SK-N-SH (cell line): ENCODE data around the gene GPR82. TPM values are rescaled to one million over a fixed set of nuclear protein-coding genes. Genes with fewer than 3 reads are reported as not detected.

Source experiments
- CTCF ChIA-PET: fragments of 300-600, 350-600 bp; formaldehyde crosslinking; extraction: SDS; loops from one replicate; lab custom pipeline; 2021; lab: Yijun Ruan, JAX
- POLR2A ChIA-PET: fragments of 350-600 bp; sonication (Branson Sonifier 250); formaldehyde crosslinking; extraction: SDS; loops from one replicate; lab custom pipeline; 2020; ENCODE audit warnings: antibody characterized with exemption, inconsistent platforms; lab: Yijun Ruan, JAX
- DNase-seq: peaks from one replicate; pipeline ENCODE4 v3.0.0; 2012
- H2AFZ ChIP-seq: fragments of 200-600 bp; sonication (generic); 2 replicates; pipeline ENCODE4 v1.8.1; 2016; ENCODE audit warnings: antibody characterized with exemption, mild to moderate bottlenecking, low read depth
- H3F3A ChIP-seq: fragments of 200-600 bp; sonication (generic); replicated peaks from 2 replicates; pipeline ENCODE3; 2016; ENCODE audit warnings: antibody characterized with exemption, mild to moderate bottlenecking; ENCODE audit not compliant: insufficient read depth
- H3K27ac ChIP-seq, 2 experiments: fragments of 200-500 bp in 1 of 2; fragments of 200-600 bp in 1 of 2; sonication (Bioruptor generic) in 1 of 2; sonication (generic), shearing (Covaris generic) in 1 of 2; 2 replicates each; pipeline versions ENCODE4 v1.5.1 to v1.6.1; 2014 to 2016; ENCODE audit warnings: low read depth in 2 of 2, inconsistent platforms in 1 of 2, low read length in 1 of 2, mild to moderate bottlenecking in 1 of 2, mixed read lengths in 1 of 2
- H3K27me3 ChIP-seq: fragments of 200-600 bp; sonication (generic), shearing (Covaris generic); 2 replicates; pipeline ENCODE4 v1.6.1; 2016; ENCODE audit warnings: mixed run types; ENCODE audit not compliant: insufficient read depth
- H3K36me3 ChIP-seq, 2 experiments: fragments of 200-500 bp in 1 of 2; fragments of 200-600 bp in 1 of 2; sonication (Bioruptor generic) in 1 of 2; sonication (generic) in 1 of 2; replicated peaks in 1 of 2; 2 replicates each; pipeline versions ENCODE3 to v1.5.1; 2014 to 2016; ENCODE audit warnings: low read length in 1 of 2, mild to moderate bottlenecking in 1 of 2; ENCODE audit not compliant: insufficient read depth in 2 of 2, control insufficient read depth in 1 of 2
- H3K4me1 ChIP-seq, 2 experiments: fragments of 200-500 bp in 1 of 2; fragments of 200-600 bp in 1 of 2; sonication (Bioruptor generic) in 1 of 2; sonication (generic), shearing (Covaris generic) in 1 of 2; 2 replicates each; pipeline versions ENCODE4 v1.5.1 to v1.6.1; 2014 to 2016; ENCODE audit warnings: low read depth in 1 of 2, low read length in 1 of 2, mixed run types in 1 of 2; ENCODE audit not compliant: insufficient read depth in 2 of 2, control insufficient read depth in 1 of 2
- H3K4me2 ChIP-seq: fragments of 200-600 bp; sonication (generic), shearing (Covaris generic); 2 replicates; pipeline ENCODE4 v1.6.1; 2017; ENCODE audit warnings: mixed run types
- H3K4me3 ChIP-seq, 2 experiments: fragments of 200-500 bp in 1 of 2; fragments of 200-600 bp in 1 of 2; sonication (Bioruptor generic) in 1 of 2; sonication (generic), shearing (Covaris generic) in 1 of 2; 2 replicates each; pipeline versions ENCODE4 v1.5.1 to v1.8.1; 2014 to 2016; ENCODE audit warnings: low read depth in 2 of 2, inconsistent platforms in 1 of 2, low read length in 1 of 2, mild to moderate bottlenecking in 1 of 2, mixed read lengths in 1 of 2, moderate library complexity in 1 of 2
- H3K79me2 ChIP-seq: fragments of 200-600 bp; sonication (generic); 2 replicates; pipeline ENCODE4 v1.8.1; 2017; ENCODE audit warnings: mild to moderate bottlenecking; ENCODE audit not compliant: insufficient read depth
- H3K9ac ChIP-seq: fragments of 200-600 bp; sonication (generic); 2 replicates; pipeline ENCODE4 v1.6.1; 2017; ENCODE audit warnings: mixed run types
- H3K9me2 ChIP-seq: fragments of 200-600 bp; sonication (generic); 2 replicates; pipeline ENCODE4 v1.6.1; 2017; ENCODE audit warnings: mixed run types
- H3K9me3 ChIP-seq: fragments of 200-600 bp; sonication (generic); 2 replicates; pipeline ENCODE4 v1.6.1; 2017; ENCODE audit warnings: mixed run types, mild to moderate bottlenecking, moderate library complexity
- H4K20me1 ChIP-seq: fragments of 200-600 bp; sonication (generic); 2 replicates; pipeline ENCODE4 v1.6.1; 2017; ENCODE audit warnings: mild to moderate bottlenecking, mixed run types; ENCODE audit not compliant: insufficient read depth
- CHD2 ChIP-seq: fragments of 150-350 bp; IDR thresholded peaks from 2 replicates; pipeline ENCODE4 v1.6.1; 2018; ENCODE audit warnings: low read length; ENCODE audit not compliant: partially characterized antibody
- CTCF ChIP-seq: fragments of 200-600 bp; sonication (generic); IDR thresholded peaks from 2 replicates; pipeline ENCODE4 v1.6.1; 2017; ENCODE audit warnings: antibody characterized with exemption, mild to moderate bottlenecking, moderate library complexity
- EP300 ChIP-seq, 2 experiments: IDR thresholded peaks; 2 replicates each; pipeline versions ENCODE4 v1.4.0 to v1.6.1; 2012; ENCODE audit warnings: borderline replicate concordance in 1 of 2, low read depth in 1 of 2, low read length in 1 of 2
- EZH2phosphoT487 ChIP-seq: fragments of 200-600 bp; sonication (generic); IDR thresholded peaks from 2 replicates; pipeline ENCODE4 v1.6.1; 2017; ENCODE audit warnings: low read depth, mixed run types, mild to moderate bottlenecking, antibody characterized with exemption, moderate library complexity, borderline replicate concordance
- FOXJ3 ChIP-seq: sonication (generic); formaldehyde crosslinking; IDR thresholded peaks from 2 replicates; pipeline ENCODE4 v1.5.1; 2020; ENCODE audit warnings: mild to moderate bottlenecking, missing genetic modification reagents
- IRF3 ChIP-seq: fragments of 150-350 bp; IDR thresholded peaks from 2 replicates; pipeline ENCODE4 v1.6.1; 2016; ENCODE audit warnings: mild to moderate bottlenecking, low read depth, low read length
- MAX ChIP-seq: IDR thresholded peaks from 2 replicates; pipeline ENCODE4 v1.4.0; 2012; ENCODE audit warnings: low read depth
- NRF1 ChIP-seq: IDR thresholded peaks from 2 replicates; pipeline ENCODE4 v1.6.1; 2012; ENCODE audit warnings: low read depth, mild to moderate bottlenecking, low read length
- POLR2AphosphoS5 ChIP-seq: IDR thresholded peaks from 2 replicates; pipeline ENCODE4 v1.6.1; 2012; ENCODE audit warnings: low read depth, low read length
- RAD21 ChIP-seq: IDR thresholded peaks from 2 replicates; pipeline ENCODE4 v1.6.1; 2012; ENCODE audit warnings: mild to moderate bottlenecking, low read length
- REST ChIP-seq: IDR thresholded peaks from 2 replicates; pipeline ENCODE4 v1.6.1; 2012; ENCODE audit warnings: mild to moderate bottlenecking, low read depth, low read length, moderate library complexity
- SIN3A ChIP-seq: IDR thresholded peaks from 2 replicates; pipeline ENCODE4 v1.6.1; 2012; ENCODE audit warnings: low read depth, mild to moderate bottlenecking, low read length, moderate library complexity, borderline replicate concordance
- TAF1 ChIP-seq: IDR thresholded peaks from 2 replicates; pipeline ENCODE4 v1.6.1; 2012; ENCODE audit warnings: low read depth, mild to moderate bottlenecking, low read length, moderate library complexity, borderline replicate concordance
- TEAD4 ChIP-seq: IDR thresholded peaks from 2 replicates; pipeline ENCODE4 v1.4.0; 2012; ENCODE audit warnings: mild to moderate bottlenecking, borderline replicate concordance; ENCODE audit not compliant: insufficient read depth
- USF2 ChIP-seq: fragments of 150-350 bp; IDR thresholded peaks from 2 replicates; pipeline ENCODE4 v1.6.1; 2017; ENCODE audit warnings: antibody characterized with exemption, low read length, low read depth, borderline replicate concordance
- YY1 ChIP-seq: IDR thresholded peaks from 2 replicates; pipeline ENCODE4 v1.4.0; 2012; ENCODE audit warnings: low read depth, mild to moderate bottlenecking
- ZBTB33 ChIP-seq: IDR thresholded peaks from 2 replicates; pipeline ENCODE4 v1.4.0; 2012; ENCODE audit warnings: low read depth, borderline replicate concordance
- WGBS: methylation state at CpG from one replicate; pipeline ENCODE4 v1.1.6; 2017; ENCODE audit warnings: low lambda C conversion rate; 5-methylcytosine and 5-hydroxymethylcytosine counted together
- polyA plus RNA-seq, 3 experiments: library from polyadenylated mRNA; depleted of rRNA; stranded (reverse); fragments of >200 nt; gene quantifications; 2 replicates each; pipeline ENCODE4 v1.2.3, GENCODE V29; 2012

The GPR82 gene
- polyA plus RNA-seq, 1 of the 3 experiments (the other 2 are of a cell fraction): not detected

- Histone ChIP-seq H3K4me1 (no peaks in the 10 kb centered on the region), H3K27ac (no peak overlapping the region), H4K20me1 (no peaks in the 10 kb centered on the region), H3K27me3 (no peaks in the 10 kb centered on the region), H3K9me3 (no peaks in the 10 kb centered on the region), H3K4me2 (no peak overlapping the region), H3K9ac (no peak overlapping the region), H3F3A (no peaks in the 10 kb centered on the region), H3K79me2 (no peaks in the 10 kb centered on the region), H3K9me2 (no peaks in the 10 kb centered on the region; the same call in 1 of the 2 replicates), H3K4me3 (no peak overlapping the region), H3K36me3 (no peaks in the 10 kb centered on the region), H2AFZ (no peak overlapping the region)
- DNase-seq: no peak
- CTCF ChIA-PET: no interaction called here
- 59% methylated on average over 2 of the region's 2 CpGs for WGBS
- POLR2A ChIA-PET: no interaction called here
- no peak for TF ChIP-seq MAX
- no peak for TF ChIP-seq YY1
- TF ChIP-seq NRF1: no peak
- TF ChIP-seq FOXJ3: no peak
- no peak for TF ChIP-seq TEAD4
- no peak for TF ChIP-seq EP300 (IDR thresholded peaks at IDR 0.05; ENCODE audit: borderline replicate concordance in 1 of 2, low read depth in 1 of 2, low read length in 1 of 2)
- no peak for TF ChIP-seq EZH2phosphoT487
- TF ChIP-seq CHD2: no peak
- no peak for TF ChIP-seq RAD21
- no peak for TF ChIP-seq ZBTB33
- TF ChIP-seq POLR2AphosphoS5: no peak
- TF ChIP-seq REST: no peak
- TF ChIP-seq TAF1: no peak
- TF ChIP-seq CTCF: no peak
- no peak for TF ChIP-seq IRF3
- TF ChIP-seq USF2: no peak
- no peak for TF ChIP-seq SIN3A
These were observed 34.4 kb downstream of the GPR82 start for GRCh38 chrX:41758401-41758800.
